WI38 (cell line): Measurements from ENCODE around the gene SLIRP.
A peak's percentile ranks its signal among the peaks of the same experiment; 100 is the strongest.
"Not testable (repeated sequence)": the region's sequence is repeated elsewhere in the genome, so short reads cannot be mapped to it uniquely, and the experiment has no call there.

Experiments
- H3K4me3 ChIP-seq: 2 replicates; pipeline ENCODE4 v1.5.1; 2011; ENCODE audit warnings: low read depth, mild to moderate bottlenecking, control low read depth, low read length
- TF ChIP-seq, protein P1 (sequence below): IDR thresholded peaks from 2 replicates; pipeline ENCODE4 v1.5.1; 2012; ENCODE audit warnings: low read depth, mild to moderate bottlenecking, control low read depth, low read length

SLIRP gene

GRCh38 chr14:77707724-77708408 lies at the start of gene SLIRP, which contains the start of gene ALKBH1:
TSS of gene SLIRP (plus strand) at chr14:77708103. CDS start at chr14:77708112, 9 bp downstream.
TSS of gene ALKBH1 (minus strand) at chr14:77708023. CDS start at chr14:77708004, 19 bp downstream.
- TF ChIP-seq, protein P1, sequence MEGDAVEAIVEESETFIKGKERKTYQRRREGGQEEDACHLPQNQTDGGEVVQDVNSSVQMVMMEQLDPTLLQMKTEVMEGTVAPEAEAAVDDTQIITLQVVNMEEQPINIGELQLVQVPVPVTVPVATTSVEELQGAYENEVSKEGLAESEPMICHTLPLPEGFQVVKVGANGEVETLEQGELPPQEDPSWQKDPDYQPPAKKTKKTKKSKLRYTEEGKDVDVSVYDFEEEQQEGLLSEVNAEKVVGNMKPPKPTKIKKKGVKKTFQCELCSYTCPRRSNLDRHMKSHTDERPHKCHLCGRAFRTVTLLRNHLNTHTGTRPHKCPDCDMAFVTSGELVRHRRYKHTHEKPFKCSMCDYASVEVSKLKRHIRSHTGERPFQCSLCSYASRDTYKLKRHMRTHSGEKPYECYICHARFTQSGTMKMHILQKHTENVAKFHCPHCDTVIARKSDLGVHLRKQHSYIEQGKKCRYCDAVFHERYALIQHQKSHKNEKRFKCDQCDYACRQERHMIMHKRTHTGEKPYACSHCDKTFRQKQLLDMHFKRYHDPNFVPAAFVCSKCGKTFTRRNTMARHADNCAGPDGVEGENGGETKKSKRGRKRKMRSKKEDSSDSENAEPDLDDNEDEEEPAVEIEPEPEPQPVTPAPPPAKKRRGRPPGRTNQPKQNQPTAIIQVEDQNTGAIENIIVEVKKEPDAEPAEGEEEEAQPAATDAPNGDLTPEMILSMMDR: no peak
- peak within 1 kb of the TSS; percentile 99 for H3K4me3 ChIP-seq

DNA sequence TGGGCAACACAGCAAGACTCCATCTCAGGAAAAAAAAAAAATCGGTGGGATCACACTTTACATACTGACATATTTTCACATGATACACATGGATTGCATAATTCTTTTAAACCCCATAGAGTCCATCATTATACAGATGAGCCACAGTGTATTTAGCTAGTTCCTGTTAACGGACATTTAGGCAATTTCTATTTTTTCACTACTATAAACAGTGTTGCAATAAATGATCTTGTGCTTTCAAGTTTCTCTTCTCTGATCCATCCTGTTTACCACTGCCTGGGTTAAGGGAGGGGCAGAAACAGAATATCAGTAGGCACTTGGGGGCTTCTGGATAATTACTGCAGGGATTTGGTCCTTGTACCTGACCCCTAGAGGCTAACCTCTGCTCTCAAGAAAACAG lies 48.1 kb upstream of the SLIRP start:
- TF ChIP-seq, protein P1: no peak
- no peak overlapping the region for H3K4me3 ChIP-seq

- H3K4me3 ChIP-seq: no peak overlapping the region
- TF ChIP-seq, protein P1: no peak
Measured at GRCh38 chr14:77660754-77661153, 47.1 kb upstream of the SLIRP start.

DNA sequence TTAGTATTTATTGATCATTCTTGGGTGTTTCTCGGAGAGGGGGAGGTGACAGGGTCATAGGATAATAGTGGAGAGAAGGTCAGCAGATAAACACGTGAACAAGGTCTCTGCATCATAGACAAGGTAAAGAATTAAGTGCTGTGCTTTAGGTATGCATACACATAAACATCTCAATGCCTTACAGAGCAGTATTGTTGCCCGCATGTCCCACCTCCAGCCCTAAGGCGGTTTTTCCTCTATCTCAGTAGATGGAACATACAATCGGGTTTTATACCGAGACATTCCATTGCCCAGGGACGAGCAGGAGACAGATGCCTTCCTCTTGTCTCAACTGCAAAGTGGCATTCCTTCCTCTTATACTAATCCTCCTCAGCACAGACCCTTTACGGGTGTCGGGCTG lies 46.3 kb upstream of the SLIRP start:
- not testable (repeated sequence) for H3K4me3 ChIP-seq

DNA sequence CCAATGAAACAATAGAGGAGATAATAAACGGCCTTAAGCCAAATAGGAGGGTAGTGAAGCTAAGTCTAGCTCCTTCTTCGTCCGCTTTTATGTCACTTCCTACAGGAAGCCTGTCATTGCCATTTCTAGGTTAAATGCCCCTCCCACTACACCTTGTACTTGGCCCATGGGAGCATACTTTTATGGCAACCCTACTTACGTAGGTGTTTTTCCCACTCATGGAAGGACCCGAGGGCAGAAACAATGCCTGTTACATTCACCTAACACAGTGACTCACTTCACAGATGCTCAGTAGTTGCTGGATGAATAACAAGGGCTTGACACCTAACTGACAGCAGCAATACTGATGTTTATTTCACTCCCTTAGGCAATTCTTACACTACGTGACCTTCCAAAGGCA lies 44.6 kb upstream of the SLIRP start:
- H3K4me3 ChIP-seq: no peak overlapping the region
- TF ChIP-seq, protein P1: no peak

DNA sequence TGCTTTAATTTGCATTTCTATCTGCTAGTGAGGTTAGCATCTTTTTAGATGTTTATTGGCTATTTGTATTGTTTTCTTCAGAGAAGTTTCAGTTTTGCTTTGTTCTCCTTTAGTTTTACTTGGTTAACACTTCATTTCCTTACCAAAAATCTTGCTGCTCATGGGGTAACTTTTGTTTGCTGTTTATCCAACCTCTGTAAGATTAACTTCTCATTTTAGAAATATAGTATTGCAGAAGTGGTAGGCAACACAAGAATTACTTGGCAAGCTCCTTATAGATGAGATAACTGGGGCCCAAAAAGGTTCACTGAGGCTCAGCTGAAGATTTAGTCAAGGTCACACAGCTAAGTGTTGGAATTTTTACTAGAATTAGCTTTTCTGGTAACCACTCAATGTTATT lies 40.6 kb upstream of the SLIRP start:
- TF ChIP-seq, protein P1: no peak
- no peak overlapping the region for H3K4me3 ChIP-seq

DNA sequence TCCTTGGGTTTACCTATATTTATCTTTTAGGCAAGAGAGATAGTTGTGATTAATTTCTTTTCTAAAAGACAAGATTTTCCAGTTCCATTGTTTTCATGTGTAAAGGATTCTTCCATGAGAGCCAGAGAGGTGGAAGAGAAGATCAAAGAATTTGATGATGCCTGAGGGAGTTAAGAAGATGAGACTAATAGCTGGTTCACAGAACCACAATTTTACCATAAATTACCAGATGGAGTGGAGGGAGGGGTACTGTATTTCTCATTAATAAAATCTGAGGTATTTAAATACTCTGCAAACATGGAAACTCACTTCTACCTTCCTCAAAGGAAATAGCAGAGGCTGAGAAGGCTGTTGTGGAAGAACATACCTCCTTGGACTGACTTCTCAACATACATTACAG lies 34.7 kb upstream of the SLIRP start:
- TF ChIP-seq, protein P1: no peak
- no peak overlapping the region for H3K4me3 ChIP-seq

DNA sequence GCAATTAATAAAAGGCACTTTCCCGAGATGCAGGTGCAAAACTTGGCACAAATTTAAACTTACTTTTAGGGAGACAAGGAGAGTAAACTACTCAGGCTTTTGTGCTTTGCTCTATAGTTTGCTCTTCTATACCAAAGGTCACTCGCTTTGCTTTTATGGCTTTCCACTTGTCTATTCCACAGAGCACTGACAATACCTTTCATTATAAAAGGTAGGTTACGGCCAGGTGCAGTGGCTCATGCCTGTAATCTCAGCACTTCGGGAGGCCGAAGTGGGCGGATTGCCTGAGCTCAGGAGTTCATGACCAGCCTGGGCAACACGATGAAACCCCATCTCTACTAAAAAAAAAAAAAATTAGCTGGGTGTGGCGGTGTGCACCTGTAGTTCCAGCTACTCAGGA lies 33.0 kb upstream of the SLIRP start:
- TF ChIP-seq, protein P1: no peak

More for the DNA sequence above, 33.0 kb upstream of the SLIRP start:
- H3K4me3 ChIP-seq: no peak overlapping the region
